ENCODE data around the gene ERCC6.

ERCC6 gene

GRCh38 chr10:49575489-49576072 is 36.7 kb upstream of the ERCC6 start:
- TF ChIP-seq CTCF (IDR thresholded peaks at IDR 0.05; ENCODE audit: insufficient read depth, missing control alignments): no peak
- DNase-seq (ENCODE audit: insufficient read length, low spot score) (no peak), FAIRE-seq (no peak)

- no peak for TF ChIP-seq CTCF (IDR thresholded peaks at IDR 0.05; ENCODE audit: insufficient read depth, missing control alignments)
- FAIRE-seq: no peak
- no peak for DNase-seq (ENCODE audit: insufficient read length, low spot score)
Measured at GRCh38 chr10:49572594-49573114, 33.7 kb upstream of the ERCC6 start.

- no peak for FAIRE-seq
- DNase-seq (ENCODE audit: insufficient read length, low spot score): no peak
- no peak for TF ChIP-seq CTCF (IDR thresholded peaks at IDR 0.05; ENCODE audit: insufficient read depth, missing control alignments)
Measured at GRCh38 chr10:49571388-49571787, 32.5 kb upstream of the ERCC6 start.

- DNase-seq (ENCODE audit: insufficient read length, low spot score) (no peak), FAIRE-seq (no peak)
- TF ChIP-seq CTCF (IDR thresholded peaks at IDR 0.05; ENCODE audit: insufficient read depth, missing control alignments): no peak
Measured at GRCh38 chr10:49569031-49569631, 30.2 kb upstream of the ERCC6 start.

- no peak for DNase-seq (ENCODE audit: insufficient read length, low spot score)
- TF ChIP-seq CTCF (IDR thresholded peaks at IDR 0.05; ENCODE audit: insufficient read depth, missing control alignments): no peak
- FAIRE-seq: no peak
Measured at GRCh38 chr10:49568235-49568634, 29.3 kb upstream of the ERCC6 start.

GRCh38 chr10:49567810-49568209 is 28.9 kb upstream of the ERCC6 start:
- TF ChIP-seq CTCF (IDR thresholded peaks at IDR 0.05; ENCODE audit: insufficient read depth, missing control alignments): no peak
- DNase-seq (ENCODE audit: insufficient read length, low spot score) (no peak), FAIRE-seq (no peak)

- TF ChIP-seq CTCF (IDR thresholded peaks at IDR 0.05; ENCODE audit: insufficient read depth, missing control alignments): no peak
- no peak for DNase-seq (ENCODE audit: insufficient read length, low spot score)
- no peak for FAIRE-seq
Measured at GRCh38 chr10:49564461-49565009, 25.6 kb upstream of the ERCC6 start.
